Mesenchymal stem cell (in vitro differentiated cells and primary cell): ENCODE data around the gene IL1RAPL2.

ENCODE experiments used
- DNase-seq: peaks from one replicate; pipeline ENCODE4 v3.0.0-alpha.2; 2013
- H2AFZ ChIP-seq: one replicate; pipeline ENCODE4 v1.6.1; 2013; ENCODE audit warnings: low read depth, mild to moderate bottlenecking, control low read depth, inconsistent platforms, low read length, moderate library complexity
- H2AK5ac ChIP-seq: 2 replicates; pipeline ENCODE4 v1.6.1; 2013; ENCODE audit warnings: low read length, moderate library complexity, mild to moderate bottlenecking, inconsistent platforms; ENCODE audit not compliant: severe bottlenecking
- H2BK120ac ChIP-seq: one replicate; pipeline ENCODE4 v1.6.1; 2013; ENCODE audit warnings: low read depth, mild to moderate bottlenecking, inconsistent platforms, low read length, moderate library complexity
- H2BK12ac ChIP-seq, 2 experiments: one replicate each; pipeline ENCODE4 v1.6.1; 2013; ENCODE audit warnings: inconsistent platforms in 2 of 2, low read length in 2 of 2, mild to moderate bottlenecking in 2 of 2, moderate library complexity in 2 of 2, control low read depth in 1 of 2
- H2BK15ac ChIP-seq: one replicate; pipeline ENCODE4 v1.6.1; 2013; ENCODE audit warnings: mild to moderate bottlenecking, low read depth, inconsistent platforms; ENCODE audit not compliant: poor library complexity, severe bottlenecking
- H2BK5ac ChIP-seq: 2 replicates; pipeline ENCODE4 v1.6.1; 2013; ENCODE audit warnings: low read depth, mild to moderate bottlenecking, low read length, control low read depth, inconsistent platforms; ENCODE audit not compliant: poor library complexity, severe bottlenecking
- H3K14ac ChIP-seq, 2 experiments: one replicate each; pipeline ENCODE4 v1.6.1; 2013; ENCODE audit warnings: inconsistent platforms in 2 of 2, low read length in 2 of 2, control low read depth in 1 of 2, mild to moderate bottlenecking in 1 of 2, moderate library complexity in 1 of 2
- H3K18ac ChIP-seq, 2 experiments: one replicate each; pipeline ENCODE4 v1.6.1; 2013; ENCODE audit warnings: inconsistent platforms in 2 of 2, low read length in 2 of 2, control low read depth in 1 of 2, low read depth in 1 of 2, mild to moderate bottlenecking in 1 of 2
- H3K23ac ChIP-seq, 2 experiments: one replicate each; pipeline ENCODE4 v1.6.1; 2013; ENCODE audit warnings: inconsistent platforms in 2 of 2, low read length in 2 of 2, mild to moderate bottlenecking in 2 of 2, moderate library complexity in 2 of 2, control low read depth in 1 of 2
- H3K27ac ChIP-seq: 2 replicates; pipeline ENCODE4 v1.5.1; 2013; ENCODE audit warnings: mild to moderate bottlenecking, moderate library complexity, low read length, control low read depth, inconsistent platforms; ENCODE audit not compliant: poor library complexity, severe bottlenecking
- H3K27me3 ChIP-seq, 2 experiments: 2 replicates each; pipeline versions ENCODE4 v1.6.1 to v1.7.0; 2013; ENCODE audit warnings: low read length in 2 of 2, mild to moderate bottlenecking in 2 of 2, moderate library complexity in 2 of 2, control low read depth in 1 of 2, inconsistent platforms in 1 of 2; ENCODE audit not compliant: control insufficient read depth in 1 of 2, insufficient read depth in 1 of 2
- H3K36me3 ChIP-seq, 2 experiments: 2 replicates each; pipeline versions ENCODE4 v1.6.1 to v1.7.0; 2013; ENCODE audit warnings: low read length in 2 of 2, control low read depth in 1 of 2, inconsistent platforms in 1 of 2, low read depth in 1 of 2, mild to moderate bottlenecking in 1 of 2; ENCODE audit not compliant: insufficient read depth in 2 of 2, control insufficient read depth in 1 of 2
- H3K4ac ChIP-seq, 2 experiments: one replicate each; pipeline ENCODE4 v1.6.1; 2013; ENCODE audit warnings: inconsistent platforms in 2 of 2, low read length in 2 of 2, mild to moderate bottlenecking in 2 of 2, moderate library complexity in 2 of 2, control low read depth in 1 of 2, low read depth in 1 of 2
- H3K4me1 ChIP-seq: 2 replicates; pipeline ENCODE4 v1.6.1; 2013; ENCODE audit warnings: low read depth, low read length, control low read depth; ENCODE audit not compliant: control insufficient read depth, insufficient read depth
- H3K4me2 ChIP-seq: 2 replicates; pipeline ENCODE4 v1.6.1; 2013; ENCODE audit warnings: low read length, mild to moderate bottlenecking, inconsistent platforms; ENCODE audit not compliant: poor library complexity, severe bottlenecking
- H3K4me3 ChIP-seq, 2 experiments: 2 replicates each; pipeline versions ENCODE4 v1.5.1 to v1.7.0; 2013; ENCODE audit warnings: low read length in 2 of 2, mild to moderate bottlenecking in 2 of 2, control low read depth in 1 of 2, low read depth in 1 of 2; ENCODE audit not compliant: insufficient read depth in 1 of 2
- H3K79me1 ChIP-seq: replicated peaks from 2 replicates; pipeline ENCODE4 v1.6.1; 2013; ENCODE audit warnings: mild to moderate bottlenecking, control low read depth, low read length, inconsistent platforms; ENCODE audit not compliant: poor library complexity, severe bottlenecking
- H3K9ac ChIP-seq: 2 replicates; pipeline ENCODE4 v1.7.0; 2013; ENCODE audit warnings: mild to moderate bottlenecking, low read length, moderate library complexity
- H3K9me3 ChIP-seq: 2 replicates; pipeline ENCODE4 v1.7.0; 2013; ENCODE audit warnings: mild to moderate bottlenecking, low read length; ENCODE audit not compliant: control insufficient read depth
- H4K8ac ChIP-seq: one replicate; pipeline ENCODE4 v1.6.1; 2013; ENCODE audit warnings: inconsistent platforms, mild to moderate bottlenecking, low read length, moderate library complexity
- H4K91ac ChIP-seq: one replicate; pipeline ENCODE4 v1.6.1; 2013; ENCODE audit warnings: mild to moderate bottlenecking, low read length, inconsistent platforms
- WGBS: methylation state at CpG from one replicate; pipeline ENCODE4 v1.1.7; 2013; ENCODE audit warnings: mixed read lengths; 5-methylcytosine and 5-hydroxymethylcytosine counted together

The IL1RAPL2 gene

DNA sequence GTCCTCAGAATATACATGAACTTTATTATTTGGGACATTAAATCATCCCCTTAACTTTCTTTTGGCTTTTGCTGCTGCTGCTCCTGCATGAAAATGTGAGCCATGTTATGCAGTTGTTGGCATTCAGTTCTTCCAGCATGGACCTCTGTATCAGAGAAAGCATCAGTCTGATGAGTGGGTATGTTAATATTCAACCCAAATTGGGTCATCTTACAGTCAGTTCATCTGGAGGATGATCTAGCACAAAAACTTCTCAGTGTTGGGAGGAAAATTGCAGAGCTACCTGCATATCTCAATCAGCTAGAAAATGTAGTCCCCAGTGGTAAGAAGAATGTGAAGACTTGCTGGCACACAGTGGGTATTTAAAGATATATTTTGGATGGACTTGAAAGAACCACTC lies 96.7 kb downstream of the IL1RAPL2 start:
- Histone ChIP-seq H3K23ac (no peak overlapping the region), H2BK5ac (no peak overlapping the region), H3K36me3 (no peaks in the 10 kb centered on the region), H3K4ac (no peak overlapping the region), H3K4me1 (no peaks in the 10 kb centered on the region), H4K91ac (no peak overlapping the region), H2BK120ac (no peak overlapping the region), H3K18ac (no peak overlapping the region), H3K27me3 (peaks cover 0 to 6% of the 10 kb centered on the region in 2 experiments), H3K9me3 (no peaks in the 10 kb centered on the region), H3K4me3 (no peak overlapping the region), H2AK5ac (no peak overlapping the region), H2AFZ (no peak overlapping the region), H3K14ac (no peak overlapping the region), H3K4me2 (no peak overlapping the region), H4K8ac (no peak overlapping the region), H2BK12ac (no peak overlapping the region), H3K27ac (no peak overlapping the region), H2BK15ac (no peak overlapping the region), H3K79me1 (no peaks in the 10 kb centered on the region), H3K9ac (no peak overlapping the region)
- DNase-seq, result no peak

DNA sequence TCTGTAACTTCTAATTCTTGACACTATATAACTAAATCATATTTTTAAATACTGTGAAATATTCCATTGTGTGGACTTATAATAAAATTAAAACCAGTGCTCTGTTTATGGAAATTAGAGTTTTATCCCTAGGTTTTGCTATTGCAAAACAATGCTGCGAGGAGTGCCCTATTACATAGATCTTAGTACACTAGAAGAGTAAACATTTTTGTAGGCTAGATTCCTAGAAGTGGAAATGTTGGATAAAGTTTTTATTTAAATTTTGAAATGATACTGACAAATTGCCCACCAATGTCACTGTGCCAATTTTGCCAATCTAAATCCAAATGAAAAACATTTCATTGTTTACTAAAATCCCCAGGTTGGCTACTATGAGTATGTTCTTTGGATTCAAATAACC lies 99.7 kb downstream of the IL1RAPL2 start:
- no peak overlapping the region for H3K27ac ChIP-seq

DNA sequence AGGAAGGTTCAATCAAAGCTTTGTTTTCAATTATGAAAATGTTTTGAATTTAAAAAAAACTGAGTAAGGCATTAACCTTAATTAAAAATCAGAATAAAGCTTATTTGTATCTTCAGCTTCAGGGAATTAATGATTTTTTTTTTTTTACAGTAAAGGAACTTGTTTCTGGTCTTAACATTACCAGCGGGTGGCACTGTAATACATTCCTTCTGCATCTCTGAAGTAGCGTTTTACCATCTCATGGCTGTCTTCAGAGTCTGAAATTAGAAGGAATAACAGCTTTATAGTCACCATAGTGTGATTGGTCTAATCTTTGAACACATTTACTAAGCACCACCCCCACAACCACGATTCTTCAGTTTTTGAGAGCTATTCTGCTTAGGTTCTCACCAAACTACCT lies 102.6 kb downstream of the IL1RAPL2 start:
- H2BK12ac ChIP-seq, result no peak overlapping the region
- H3K79me1 ChIP-seq, result no peaks in the 10 kb centered on the region
- H3K4ac ChIP-seq, result no peak overlapping the region
- H2BK120ac ChIP-seq, result no peak overlapping the region
- peaks cover 0 to 13% of the 10 kb centered on the region in 2 experiments for H3K27me3 ChIP-seq
- H3K4me3 ChIP-seq, result no peak overlapping the region
- WGBS, result 29% methylated on average over 1 of the region's 3 CpGs
- H2AK5ac ChIP-seq, result no peak overlapping the region
- no peak overlapping the region for H3K14ac ChIP-seq
- no peaks in the 10 kb centered on the region for H3K36me3 ChIP-seq
- H2BK5ac ChIP-seq, result no peak overlapping the region
- H2BK15ac ChIP-seq, result no peak overlapping the region
- H3K27ac ChIP-seq, result no peak overlapping the region
- no peaks in the 10 kb centered on the region for H3K9me3 ChIP-seq
- no peak overlapping the region for H3K9ac ChIP-seq
- H3K4me1 ChIP-seq, result no peaks in the 10 kb centered on the region
- H4K8ac ChIP-seq, result no peak overlapping the region
- no peak overlapping the region for H4K91ac ChIP-seq
- peak; percentile 37 for DNase-seq
- H2AFZ ChIP-seq, result no peak overlapping the region
- H3K4me2 ChIP-seq, result no peak overlapping the region
- no peak overlapping the region for H3K18ac ChIP-seq
- no peak overlapping the region for H3K23ac ChIP-seq

More for the DNA sequence above, 99.7 kb downstream of the IL1RAPL2 start:
- H3K9ac ChIP-seq, result no peak overlapping the region
- no peak overlapping the region for H4K8ac ChIP-seq
- no peak overlapping the region for H3K14ac ChIP-seq
- no peaks in the 10 kb centered on the region for H3K9me3 ChIP-seq
- H3K79me1 ChIP-seq, result no peaks in the 10 kb centered on the region
- WGBS, result no CpG with 5 or more reads among the region's 1 CpG
- H2AFZ ChIP-seq, result no peak overlapping the region
- no peak overlapping the region for H3K4me3 ChIP-seq
- H3K27me3 ChIP-seq, result peaks cover 0 to 13% of the 10 kb centered on the region in 2 experiments
- no peaks in the 10 kb centered on the region for H3K4me1 ChIP-seq
- H3K36me3 ChIP-seq, result no peaks in the 10 kb centered on the region
- no peak overlapping the region for H3K4me2 ChIP-seq
- no peak overlapping the region for H2BK120ac ChIP-seq
- H4K91ac ChIP-seq, result no peak overlapping the region
- H3K4ac ChIP-seq, result no peak overlapping the region
- H2BK15ac ChIP-seq, result no peak overlapping the region
- no peak overlapping the region for H3K18ac ChIP-seq
- no peak overlapping the region for H2BK5ac ChIP-seq
- DNase-seq, result no peak
- no peak overlapping the region for H2BK12ac ChIP-seq
- no peak overlapping the region for H2AK5ac ChIP-seq
- no peak overlapping the region for H3K23ac ChIP-seq

- Histone ChIP-seq H2BK5ac (no peak overlapping the region), H3K4me2 (no peak overlapping the region), H2AK5ac (no peak overlapping the region), H3K14ac (no peak overlapping the region), H3K4me3 (no peak overlapping the region), H3K79me1 (no peaks in the 10 kb centered on the region), H3K27me3 (peaks cover 0 to 13% of the 10 kb centered on the region in 2 experiments), H3K23ac (no peak overlapping the region), H2BK120ac (no peak overlapping the region), H3K4ac (no peak overlapping the region), H3K27ac (no peak overlapping the region), H3K36me3 (no peaks in the 10 kb centered on the region), H3K9me3 (no peaks in the 10 kb centered on the region), H2BK15ac (no peak overlapping the region), H4K91ac (no peak overlapping the region), H3K18ac (no peak overlapping the region), H2AFZ (no peak overlapping the region), H4K8ac (no peak overlapping the region), H3K4me1 (no peaks in the 10 kb centered on the region), H3K9ac (no peak overlapping the region), H2BK12ac (no peak overlapping the region)
- no peak for DNase-seq
- WGBS, result 85% methylated on average over 4 of the region's 4 CpGs
Measured at GRCh38 chrX:104669063-104669462, 103.1 kb downstream of the IL1RAPL2 start.
